GM12878 (cell line): Measurements from ENCODE around the gene KCNAB3. TPM values are rescaled to one million over a fixed set of nuclear protein-coding genes. Genes with fewer than 3 reads are reported as not detected.

ENCODE experiments used
- ATAC-seq: fragments of 200-7000 bp; cut with Tn5 transposase; 3 replicates; pipeline ENCODE4 v1.9.1; 2020; ENCODE audit warnings: mild to moderate bottlenecking, moderate library complexity
- BruUV-seq: library from RNA; stranded (reverse); fragments of 400-500 nt; replicated peaks from 2 replicates; lab custom pipeline; 2021; lab: Mats Ljungman, UMichigan
- CTCF ChIA-PET: fragments of 300-600 bp; sonication (Branson Sonifier 250); formaldehyde crosslinking; extraction: SDS; loops from one replicate; lab custom pipeline; 2021; ENCODE audit warnings: inconsistent platforms; lab: Yijun Ruan, JAX
- POLR2A ChIA-PET: fragments of 350-600 bp; formaldehyde crosslinking; extraction: SDS; loops from one replicate; lab custom pipeline; 2021; ENCODE audit warnings: inconsistent platforms; lab: Charles Lee
- RAD21 ChIA-PET: fragments of 300-600 bp; sonication (Branson Sonifier 250); formaldehyde crosslinking; loops from one replicate; lab custom pipeline; 2023; ENCODE audit warnings: antibody characterized with exemption; ENCODE audit not compliant: unreplicated experiment; lab: Charles Lee
- SMC1A ChIA-PET: fragments of 300-600 bp; sonication (Branson Sonifier 250); formaldehyde crosslinking; loops from one replicate; lab custom pipeline; 2023; ENCODE audit not compliant: unreplicated experiment, uncharacterized antibody; lab: Charles Lee
- DNase-seq: peaks from one replicate; pipeline ENCODE4 v3.0.0-alpha.2; 2011; ENCODE audit warnings: low read depth, low spot score
- FAIRE-seq: peaks from 3 replicates; lab custom pipeline; 2011; peaks lifted over from hg19 to GRCh38; lab: Jason Lieb, UNC
- H2AFZ ChIP-seq: 2 replicates; pipeline ENCODE4 v1.6.0; 2011; ENCODE audit warnings: low read depth, low read length, control low read depth; ENCODE audit not compliant: control insufficient read depth
- H3K27ac ChIP-seq: 2 replicates; pipeline ENCODE4 v1.5.1; 2011; ENCODE audit warnings: control low read depth; ENCODE audit not compliant: control insufficient read depth, insufficient read depth
- H3K27me3 ChIP-seq, 2 experiments: replicated peaks in 1 of 2; 2 replicates each; pipeline versions ENCODE4 v1.6.0 to v1.6.1; 2011; ENCODE audit warnings: low read length in 1 of 2; ENCODE audit not compliant: control insufficient read depth in 2 of 2, insufficient read depth in 2 of 2
- H3K36me3 ChIP-seq, 2 experiments: 2 replicates each; pipeline ENCODE4 v1.5.1; 2011; ENCODE audit warnings: low read length in 1 of 2; ENCODE audit not compliant: control insufficient read depth in 2 of 2, insufficient read depth in 2 of 2
- H3K4me1 ChIP-seq: 2 replicates; pipeline ENCODE4 v1.6.1; 2011; ENCODE audit warnings: mild to moderate bottlenecking, low read length, moderate library complexity, mixed read lengths; ENCODE audit not compliant: control insufficient read depth, insufficient read depth
- H3K4me2 ChIP-seq: 2 replicates; pipeline ENCODE4 v1.6.0; 2011; ENCODE audit warnings: control low read depth; ENCODE audit not compliant: control insufficient read depth, insufficient read depth
- H3K4me3 ChIP-seq: fragments of 200-600 bp; sonication (generic); 2 replicates; pipeline ENCODE4 v1.5.1; 2016
- H3K79me2 ChIP-seq: 2 replicates; pipeline ENCODE4 v1.6.0; 2011; ENCODE audit warnings: low read length; ENCODE audit not compliant: control insufficient read depth, insufficient read depth
- H3K9ac ChIP-seq: 2 replicates; pipeline ENCODE4 v1.8.0; 2011; ENCODE audit warnings: low read length, control low read depth, mixed read lengths; ENCODE audit not compliant: control insufficient read depth, insufficient read depth
- H3K9me3 ChIP-seq: replicated peaks from 3 replicates; pipeline ENCODE4 v1.5.1; 2011; ENCODE audit warnings: mild to moderate bottlenecking, low read length; ENCODE audit not compliant: control insufficient read depth, insufficient read depth
- H4K20me1 ChIP-seq: 2 replicates; pipeline ENCODE4 v1.6.0; 2011; ENCODE audit not compliant: control insufficient read depth, insufficient read depth
- GATAD2B ChIP-seq: fragments of 450-650 bp; conservative IDR thresholded peaks from 2 replicates; pipeline ENCODE4 v1.6.1; 2017; ENCODE audit warnings: low read depth, mild to moderate bottlenecking, moderate library complexity
- NFYA ChIP-seq: IDR thresholded peaks from 2 replicates; pipeline ENCODE4 v1.6.1; 2011; ENCODE audit warnings: low read depth, mild to moderate bottlenecking, low read length, improper control_type of control experiment, borderline replicate concordance
- NRF1 ChIP-seq: conservative IDR thresholded peaks from 2 replicates; pipeline ENCODE4 v1.6.1; 2011; ENCODE audit warnings: mild to moderate bottlenecking, low read depth, low read length, improper control_type of control experiment
- POLR2A ChIP-seq: IDR thresholded peaks from 2 replicates; pipeline ENCODE4 v1.6.1; 2011; ENCODE audit warnings: low read depth, mild to moderate bottlenecking, low read length
- RAD21 ChIP-seq: IDR thresholded peaks from 2 replicates; pipeline ENCODE4 v1.6.1; 2011; ENCODE audit warnings: mild to moderate bottlenecking, low read depth, low read length, moderate library complexity; ENCODE audit not compliant: insufficient read depth
- YBX1 ChIP-seq: fragments of 450-650 bp; IDR thresholded peaks from 2 replicates; pipeline ENCODE4 v1.6.1; 2016; ENCODE audit warnings: antibody characterized with exemption
- ZZZ3 ChIP-seq: IDR thresholded peaks from 2 replicates; pipeline ENCODE4 v1.6.1; 2011; ENCODE audit warnings: low read depth; ENCODE audit not compliant: control insufficient read depth, insufficient read length
- WGBS: methylation state at CpG from one replicate; pipeline ENCODE4 v1.1.6; 2016; ENCODE audit warnings: low lambda C conversion rate; ENCODE audit not compliant: insufficient replicate concordance, insufficient coverage; ENCODE audit errors: missing lambda C conversion rate; 5-methylcytosine and 5-hydroxymethylcytosine counted together
- in situ Hi-C: fragments of 300-500 bp; cut with MboI; formaldehyde crosslinking; loops from 9 replicates; pipeline ENCODE4 v1.14.3; 2018; ENCODE audit warnings: mixed read lengths
- intact Hi-C: fragments of 100-400 bp; cut with micrococcal nuclease; formaldehyde crosslinking; loops from one replicate; pipeline ENCODE4 v1.14.2; 2022; ENCODE audit not compliant: unreplicated experiment
- polyA plus RNA-seq, 11 experiments: library from polyadenylated mRNA; depleted of rRNA in 4 of 11; unstranded in 6 of 11; stranded (reverse) in 5 of 11; fragments of >200 nt; fragmentation: Nextera tagmentation in 4 of 11; fragmentation: Illumina TruSeq in 1 of 11; extraction: Ambion mirVana in 4 of 11; extraction: Trizol in 1 of 11; gene quantifications; 1 replicate in 1 of 11; 2 replicates in 10 of 11; pipeline versions ENCODE4 v1.2.1 to v1.2.3, GENCODE V29; 2011 to 2016; ENCODE audit warnings: inconsistent platforms in 2 of 11, missing spikeins in 2 of 11, low read depth in 1 of 11
- total RNA-seq, 4 experiments: library from RNA; depleted of rRNA in 3 of 4; stranded (reverse); fragments of >200 nt in 3 of 4; fragmentation: Illumina TruSeq in 1 of 4; extraction: Trizol in 1 of 4; gene quantifications; 2 replicates each; pipeline versions ENCODE4 v1.2.1 to v1.2.3, GENCODE V29; 2013 to 2021
- TF ChIP-seq, protein P1 (sequence below): fragments of 450-650 bp; IDR thresholded peaks from 2 replicates; pipeline ENCODE4 v1.6.1; 2017; ENCODE audit warnings: mild to moderate bottlenecking, low read depth, inconsistent platforms; ENCODE audit not compliant: poor library complexity, severe bottlenecking

Gene KCNAB3
- total and polyA plus RNA-seq, 10 of the 15 experiments (the other 5 are each of a cell fraction or from before 2014, with no cell fraction given), result 0.22 to 7.9 (median 1.8) TPM

DNA sequence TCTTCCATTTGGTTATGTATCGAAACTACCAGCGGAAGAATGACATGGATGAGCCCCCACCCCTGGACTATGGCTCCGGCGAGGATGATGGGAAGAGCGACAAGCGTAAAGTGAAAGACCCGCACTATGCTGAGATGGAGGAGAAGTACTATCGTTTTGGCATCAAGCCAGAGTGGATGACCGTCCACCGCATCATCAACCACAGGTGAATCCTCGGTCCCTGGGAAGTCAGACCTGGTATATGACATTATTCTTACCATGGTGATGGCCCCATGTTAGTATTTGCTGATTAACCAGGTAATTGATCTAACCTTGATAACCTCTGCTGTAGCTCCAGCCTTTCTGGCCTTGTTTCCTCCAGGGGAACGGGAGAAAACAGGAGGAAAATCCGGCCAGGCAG, 32.6 kb downstream of the KCNAB3 start (continued):
- TF ChIP-seq, protein P1, sequence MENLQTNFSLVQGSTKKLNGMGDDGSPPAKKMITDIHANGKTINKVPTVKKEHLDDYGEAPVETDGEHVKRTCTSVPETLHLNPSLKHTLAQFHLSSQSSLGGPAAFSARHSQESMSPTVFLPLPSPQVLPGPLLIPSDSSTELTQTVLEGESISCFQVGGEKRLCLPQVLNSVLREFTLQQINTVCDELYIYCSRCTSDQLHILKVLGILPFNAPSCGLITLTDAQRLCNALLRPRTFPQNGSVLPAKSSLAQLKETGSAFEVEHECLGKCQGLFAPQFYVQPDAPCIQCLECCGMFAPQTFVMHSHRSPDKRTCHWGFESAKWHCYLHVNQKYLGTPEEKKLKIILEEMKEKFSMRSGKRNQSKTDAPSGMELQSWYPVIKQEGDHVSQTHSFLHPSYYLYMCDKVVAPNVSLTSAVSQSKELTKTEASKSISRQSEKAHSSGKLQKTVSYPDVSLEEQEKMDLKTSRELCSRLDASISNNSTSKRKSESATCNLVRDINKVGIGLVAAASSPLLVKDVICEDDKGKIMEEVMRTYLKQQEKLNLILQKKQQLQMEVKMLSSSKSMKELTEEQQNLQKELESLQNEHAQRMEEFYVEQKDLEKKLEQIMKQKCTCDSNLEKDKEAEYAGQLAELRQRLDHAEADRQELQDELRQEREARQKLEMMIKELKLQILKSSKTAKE, result no peak
- no peak for TF ChIP-seq GATAD2B

DNA sequence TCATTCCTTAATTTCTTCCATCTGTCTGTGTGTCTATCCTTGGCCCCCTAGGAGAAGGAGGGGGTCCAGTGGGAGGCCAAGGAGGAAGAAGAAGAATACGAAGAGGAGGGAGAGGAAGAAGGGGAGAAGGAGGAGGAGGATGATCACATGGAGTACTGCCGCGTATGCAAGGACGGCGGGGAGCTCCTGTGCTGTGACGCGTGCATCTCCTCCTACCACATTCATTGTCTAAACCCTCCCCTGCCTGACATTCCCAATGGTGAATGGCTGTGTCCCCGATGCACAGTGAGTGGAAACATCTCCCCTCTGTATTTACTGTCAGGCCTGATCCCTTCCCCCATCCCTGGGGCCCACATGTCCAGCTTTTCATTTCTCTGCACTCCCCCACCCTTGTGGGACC, 34.8 kb downstream of the KCNAB3 start:
- H2AFZ ChIP-seq, result no peak overlapping the region
- ATAC-seq (no peak), FAIRE-seq (no peak), DNase-seq (no peak)
- BruUV-seq, result no TSS peak
- no peaks in the 10 kb centered on the region for H3K27me3 ChIP-seq
- H3K9ac ChIP-seq, result no peak overlapping the region
- no peak overlapping the region for H3K4me2 ChIP-seq
- TF ChIP-seq YBX1 (no peak), POLR2A (no peak), GATAD2B (no peak), NFYA (no peak), RAD21 (no peak), ZZZ3 (no peak), NRF1 (no peak)
- H3K27ac ChIP-seq, result no peak overlapping the region
- 85% methylated on average over 8 of the region's 8 CpGs for WGBS
- H3K9me3 ChIP-seq, result no peaks in the 10 kb centered on the region
- RAD21 ChIA-PET, result no interaction called here
- POLR2A ChIA-PET, result no interaction called here
- intact Hi-C loops, result loop anchor here (5.0 kb wide), 1 partner anchor 33 kb away; no protein-coding TSS in a partner anchor
- no peak overlapping the region for H3K4me3 ChIP-seq
- SMC1A ChIA-PET, result no interaction called here
- H3K36me3 ChIP-seq, result peaks cover 30 to 43% of the 10 kb centered on the region in 2 experiments
- H3K79me2 ChIP-seq, result no peaks in the 10 kb centered on the region
- H4K20me1 ChIP-seq, result no peaks in the 10 kb centered on the region
- CTCF ChIA-PET, result no interaction called here
- no peaks in the 10 kb centered on the region for H3K4me1 ChIP-seq
- in situ Hi-C loops, result no loop called here
